PFSK-1 (cell line): ENCODE measurements around the gene ATP10A.

Experiments
- POLR2AphosphoS5 ChIP-seq: IDR thresholded peaks from 2 replicates; pipeline ENCODE4 v1.6.1; 2012; ENCODE audit warnings: low read depth, mild to moderate bottlenecking, control low read depth, low read length, moderate library complexity
- TAF1 ChIP-seq: IDR thresholded peaks from 2 replicates; pipeline ENCODE4 v1.6.1; 2012; ENCODE audit warnings: low read length, control low read depth, borderline replicate concordance; ENCODE audit not compliant: insufficient read depth
- TF ChIP-seq, protein P1 (sequence below), 2 experiments: IDR thresholded peaks; 2 replicates each; pipeline versions ENCODE4 v1.6.1 to v1.8.0; 2011 to 2012; ENCODE audit warnings: low read depth in 2 of 2, low read length in 2 of 2, control low read depth in 1 of 2, inconsistent platforms in 1 of 2, mild to moderate bottlenecking in 1 of 2, moderate library complexity in 1 of 2; ENCODE audit not compliant: insufficient read depth in 1 of 2

DNA sequence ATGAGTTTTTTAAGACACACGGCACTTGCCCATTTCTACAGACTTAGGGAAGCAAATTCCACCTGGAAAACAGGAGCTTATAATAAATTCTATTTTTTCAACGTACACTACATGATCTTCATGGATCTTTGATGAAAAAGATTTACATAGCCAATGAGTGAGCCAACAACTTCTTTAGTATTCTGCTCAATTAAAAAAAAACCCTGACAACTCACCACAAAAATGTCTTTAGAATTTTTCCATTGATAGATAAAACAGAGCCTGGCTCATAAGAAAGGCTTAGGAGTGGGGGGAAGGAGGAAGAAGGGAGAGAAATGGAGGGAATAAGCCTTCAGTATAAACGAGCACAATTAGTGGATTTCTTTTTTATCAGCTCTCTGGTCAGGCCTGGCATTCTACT lies 126.7 kb downstream of the ATP10A start:
- TF ChIP-seq POLR2AphosphoS5 (no peak), TAF1 (no peak)
- TF ChIP-seq, protein P1, sequence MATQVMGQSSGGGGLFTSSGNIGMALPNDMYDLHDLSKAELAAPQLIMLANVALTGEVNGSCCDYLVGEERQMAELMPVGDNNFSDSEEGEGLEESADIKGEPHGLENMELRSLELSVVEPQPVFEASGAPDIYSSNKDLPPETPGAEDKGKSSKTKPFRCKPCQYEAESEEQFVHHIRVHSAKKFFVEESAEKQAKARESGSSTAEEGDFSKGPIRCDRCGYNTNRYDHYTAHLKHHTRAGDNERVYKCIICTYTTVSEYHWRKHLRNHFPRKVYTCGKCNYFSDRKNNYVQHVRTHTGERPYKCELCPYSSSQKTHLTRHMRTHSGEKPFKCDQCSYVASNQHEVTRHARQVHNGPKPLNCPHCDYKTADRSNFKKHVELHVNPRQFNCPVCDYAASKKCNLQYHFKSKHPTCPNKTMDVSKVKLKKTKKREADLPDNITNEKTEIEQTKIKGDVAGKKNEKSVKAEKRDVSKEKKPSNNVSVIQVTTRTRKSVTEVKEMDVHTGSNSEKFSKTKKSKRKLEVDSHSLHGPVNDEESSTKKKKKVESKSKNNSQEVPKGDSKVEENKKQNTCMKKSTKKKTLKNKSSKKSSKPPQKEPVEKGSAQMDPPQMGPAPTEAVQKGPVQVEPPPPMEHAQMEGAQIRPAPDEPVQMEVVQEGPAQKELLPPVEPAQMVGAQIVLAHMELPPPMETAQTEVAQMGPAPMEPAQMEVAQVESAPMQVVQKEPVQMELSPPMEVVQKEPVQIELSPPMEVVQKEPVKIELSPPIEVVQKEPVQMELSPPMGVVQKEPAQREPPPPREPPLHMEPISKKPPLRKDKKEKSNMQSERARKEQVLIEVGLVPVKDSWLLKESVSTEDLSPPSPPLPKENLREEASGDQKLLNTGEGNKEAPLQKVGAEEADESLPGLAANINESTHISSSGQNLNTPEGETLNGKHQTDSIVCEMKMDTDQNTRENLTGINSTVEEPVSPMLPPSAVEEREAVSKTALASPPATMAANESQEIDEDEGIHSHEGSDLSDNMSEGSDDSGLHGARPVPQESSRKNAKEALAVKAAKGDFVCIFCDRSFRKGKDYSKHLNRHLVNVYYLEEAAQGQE (IDR thresholded peaks at IDR 0.05; ENCODE audit: insufficient read depth in 1 of 2, low read depth in 2 of 2, low read length in 2 of 2) = no peak
